A172 (cell line): ENCODE results near the gene DBP. TPM values are rescaled to one million over a fixed set of nuclear protein-coding genes. Genes with fewer than 3 reads are reported as not detected.
A peak's percentile ranks its signal among the peaks of the same experiment; 100 is the strongest.
"Not testable (repeated sequence)": the region's sequence is repeated elsewhere in the genome, so short reads cannot be mapped to it uniquely, and the experiment has no call there.

Source experiments
- DNase-seq: peaks from one replicate; pipeline ENCODE4 v3.0.0-alpha.2; 2015; ENCODE audit warnings: low spot score
- total RNA-seq: library from RNA; depleted of rRNA; stranded (reverse); fragments of >200 nt; shearing (Covaris generic); gene quantifications from 2 replicates; pipeline ENCODE4 v1.2.3, GENCODE V29; 2014

DBP gene
- total RNA-seq, 1 experiment from 2014 or later, result 15.5 TPM

- DNase-seq, result no peak
Observed at GRCh38 chr19:48639483-48640375, 2.5 kb upstream of the DBP start.

- no peak for DNase-seq
Observed at GRCh38 chr19:48638831-48639381, 1.7 kb upstream of the DBP start.

GRCh38 chr19:48637948-48638830 is 1.0 kb upstream of the DBP start:
- DNase-seq, result peak; percentile 80

- peak; percentile 91 for DNase-seq
Observed at GRCh38 chr19:48637449-48637947, 319 bp upstream of the DBP start.

GRCh38 chr19:48635966-48636858 is 967 bp downstream of the DBP start:
- DNase-seq, result no peak

GRCh38 chr19:48635263-48635965 is 1.8 kb downstream of the DBP start:
- DNase-seq, result no peak

GRCh38 chr19:48634424-48635262 is 2.5 kb downstream of the DBP start:
- DNase-seq, result peak; percentile 87

- DNase-seq, result no peak
Observed at GRCh38 chr19:48634036-48634342, 3.2 kb downstream of the DBP start.

GRCh38 chr19:48633148-48634035 is 3.8 kb downstream of the DBP start:
- DNase-seq, result no peak

- no peak for DNase-seq
Observed at GRCh38 chr19:48632692-48633147, 4.5 kb downstream of the DBP start.

GRCh38 chr19:48632286-48632685 is 4.9 kb downstream of the DBP start:
- not testable (repeated sequence) for DNase-seq

GRCh38 chr19:48631225-48631624 is 6.0 kb downstream of the DBP start:
- no peak for DNase-seq

- no peak for DNase-seq
Observed at GRCh38 chr19:48630296-48631063, 6.7 kb downstream of the DBP start.

- no peak for DNase-seq
Observed at GRCh38 chr19:48629599-48630295, 7.4 kb downstream of the DBP start.

- no peak for DNase-seq
Observed at GRCh38 chr19:48629297-48629598, 7.9 kb downstream of the DBP start.

GRCh38 chr19:48628486-48629296 is 8.5 kb downstream of the DBP start:
- no peak for DNase-seq
